Keratinocyte (primary cell): ENCODE results near the gene ANKRD18B. TPM values are rescaled to one million over a fixed set of nuclear protein-coding genes. Genes with fewer than 3 reads are reported as not detected.
"Not testable (repeated sequence)": the region's sequence is repeated elsewhere in the genome, so short reads cannot be mapped to it uniquely, and the experiment has no call there.

Experiments
- DNase-seq: peaks from one replicate; pipeline ENCODE4 v3.0.0-alpha.2; 2011; ENCODE audit warnings: low read depth, missing footprints, low spot score
- FAIRE-seq: peaks from 2 replicates; lab custom pipeline; 2011; peaks lifted over from hg19 to GRCh38; lab: Jason Lieb, UNC
- H2AFZ ChIP-seq: 2 replicates; pipeline ENCODE4 v1.6.0; 2012; ENCODE audit warnings: low read length, control low read depth, inconsistent platforms; ENCODE audit not compliant: control insufficient read depth
- H3K27ac ChIP-seq: 2 replicates; pipeline ENCODE4 v1.5.1; 2011; ENCODE audit warnings: low read length; ENCODE audit not compliant: control insufficient read depth, insufficient read depth
- H3K27me3 ChIP-seq: 3 replicates; pipeline ENCODE4 v1.6.0; 2011; ENCODE audit warnings: low read length; ENCODE audit not compliant: control insufficient read depth, insufficient read depth; ENCODE audit errors: extremely low read depth
- H3K36me3 ChIP-seq, 2 experiments: 2 replicates in 1 of 2; 3 replicates in 1 of 2; pipeline ENCODE4 v1.5.1; 2011; ENCODE audit warnings: low read length in 2 of 2, mild to moderate bottlenecking in 1 of 2; ENCODE audit not compliant: control insufficient read depth in 2 of 2, insufficient read depth in 2 of 2; ENCODE audit errors: extremely low read depth in 1 of 2
- H3K4me1 ChIP-seq: 3 replicates; pipeline ENCODE4 v1.5.1; 2011; ENCODE audit warnings: low read length; ENCODE audit not compliant: control insufficient read depth, insufficient read depth; ENCODE audit errors: extremely low read depth
- H3K4me2 ChIP-seq: 3 replicates; pipeline ENCODE4 v1.6.0; 2011; ENCODE audit warnings: low read depth, low read length; ENCODE audit not compliant: control insufficient read depth, insufficient read depth; ENCODE audit errors: extremely low read depth
- H3K4me3 ChIP-seq, 3 experiments: fragments of 200-600 bp in 1 of 3; sonication (generic) in 1 of 3; 2 replicates in 2 of 3; 3 replicates in 1 of 3; pipeline ENCODE4 v1.5.1; 2011 to 2016; ENCODE audit warnings: low read length in 3 of 3, mild to moderate bottlenecking in 3 of 3, control low read depth in 2 of 3, inconsistent platforms in 1 of 3, low read depth in 1 of 3, mixed read lengths in 1 of 3, mixed run types in 1 of 3, moderate library complexity in 1 of 3; ENCODE audit not compliant: control insufficient read depth in 2 of 3, insufficient read depth in 2 of 3; ENCODE audit errors: extremely low read depth in 1 of 3
- H3K79me2 ChIP-seq: 2 replicates; pipeline ENCODE4 v1.6.0; 2012; ENCODE audit warnings: low read length; ENCODE audit not compliant: control insufficient read depth, insufficient read depth
- H3K9ac ChIP-seq: 3 replicates; pipeline ENCODE4 v1.6.0; 2011; ENCODE audit warnings: low read length; ENCODE audit not compliant: control insufficient read depth, insufficient read depth; ENCODE audit errors: extremely low read depth
- H3K9me1 ChIP-seq: 3 replicates; pipeline ENCODE4 v1.6.0; 2011; ENCODE audit warnings: low read length; ENCODE audit not compliant: control insufficient read depth, insufficient read depth; ENCODE audit errors: extremely low read depth
- H3K9me3 ChIP-seq: 2 replicates; pipeline ENCODE4 v1.5.1; 2012; ENCODE audit warnings: low read depth, low read length; ENCODE audit not compliant: control insufficient read depth
- H4K20me1 ChIP-seq: 3 replicates; pipeline ENCODE4 v1.6.0; 2011; ENCODE audit warnings: low read length; ENCODE audit not compliant: control insufficient read depth, insufficient read depth; ENCODE audit errors: extremely low read depth
- dilution Hi-C: fragments of 300-500 bp; cut with MboI; formaldehyde crosslinking; loops from one replicate; pipeline ENCODE4 v1.7.0; 2020; ENCODE audit warnings: low sequenced_read_pairs; ENCODE audit not compliant: extremely low pct_ligation_motif_present
- polyA plus RNA-seq, 5 experiments: library from polyadenylated mRNA; depleted of rRNA in 3 of 5; stranded (reverse) in 3 of 5; stranded (forward) in 1 of 5; unstranded in 1 of 5; fragments of >200 nt; gene quantifications; 1 replicate in 1 of 5; 2 replicates in 3 of 5; 3 replicates in 1 of 5; pipeline versions ENCODE4 v1.2.1 to v1.2.3, GENCODE V29; 2011 to 2012; ENCODE audit warnings: missing spikeins in 2 of 5, low read depth in 1 of 5, low replicate concordance in 1 of 5
- TF ChIP-seq, protein P1 (sequence below), 3 experiments: IDR thresholded peaks in 1 of 3; conservative IDR thresholded peaks in 1 of 3; optimal IDR thresholded peaks in 1 of 3; 2 replicates in 2 of 3; 3 replicates in 1 of 3; pipeline versions ENCODE3 to v1.5.1; 2011; ENCODE audit warnings: low read length in 3 of 3, mild to moderate bottlenecking in 3 of 3, moderate library complexity in 2 of 3, control low read depth in 1 of 3, inconsistent platforms in 1 of 3; ENCODE audit not compliant: insufficient read depth in 2 of 3; ENCODE audit errors: extremely low read depth in 1 of 3

Gene ANKRD18B
- polyA plus RNA-seq, 1 donor (not counting 4 experiments of a cell fraction or from before 2014, with no cell fraction given): 2.9 TPM

DNA sequence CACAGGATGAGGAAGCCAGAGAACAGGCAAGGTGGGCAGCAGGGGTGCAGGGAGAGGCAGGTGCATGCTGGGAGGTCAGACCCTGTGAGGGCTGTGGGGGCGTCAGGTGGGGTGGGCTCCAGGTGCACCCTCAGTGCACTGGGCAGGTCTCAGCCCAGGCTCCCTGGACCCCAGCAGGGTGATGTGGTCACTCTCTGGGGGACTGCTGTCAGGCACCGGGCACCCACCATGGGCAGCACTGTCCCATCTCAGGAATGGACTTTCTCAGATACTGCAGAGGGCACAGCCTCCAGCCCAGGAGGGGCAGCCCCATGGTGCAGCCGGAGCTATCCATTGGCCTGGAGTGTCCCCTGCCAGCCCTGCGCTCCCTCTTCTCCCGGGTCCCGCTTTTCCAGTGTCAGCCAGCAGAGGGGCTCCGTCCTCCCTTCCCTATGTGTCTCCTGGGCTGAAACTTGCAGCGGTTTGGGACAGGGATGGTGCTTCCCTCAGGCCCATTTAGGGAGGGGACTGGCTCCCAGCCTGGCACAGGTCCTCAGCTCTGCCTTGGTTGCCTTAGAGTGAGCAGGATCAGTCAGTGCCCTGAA is 74.8 kb downstream of the ANKRD18B start:
- H3K27me3 ChIP-seq, H3K9me3 ChIP-seq, H3K27ac ChIP-seq, H3K4me2 ChIP-seq, H3K9ac ChIP-seq, DNase-seq, H3K36me3 ChIP-seq, H3K4me3 ChIP-seq, H3K4me1 ChIP-seq, H3K9me1 ChIP-seq, H4K20me1 ChIP-seq, FAIRE-seq, H3K79me2 ChIP-seq, H2AFZ ChIP-seq, dilution Hi-C loops: not testable (repeated sequence)

DNA sequence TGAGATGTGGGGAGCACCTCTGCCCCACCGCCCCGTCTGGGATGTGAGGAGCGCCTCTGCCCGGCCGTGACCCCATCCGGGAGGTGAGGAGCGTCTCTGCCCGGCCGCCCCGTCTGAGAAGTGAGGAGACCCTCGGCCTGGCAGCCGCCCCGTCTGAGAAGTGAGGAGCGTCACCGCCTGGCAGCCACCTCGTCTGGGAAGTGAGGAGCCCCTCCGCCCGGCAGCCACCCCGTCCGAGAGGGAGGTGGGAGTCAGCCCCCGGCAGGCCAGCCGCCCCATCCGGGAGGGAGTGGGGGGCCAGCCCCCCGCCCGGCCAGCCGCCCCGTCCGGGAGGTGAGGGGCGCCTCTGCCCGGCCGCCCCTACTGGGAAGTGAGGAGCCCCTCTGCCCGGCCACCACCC is 76.9 kb downstream of the ANKRD18B start:
- DNase-seq, H3K27me3 ChIP-seq, FAIRE-seq, H3K9ac ChIP-seq, H3K9me1 ChIP-seq, H3K36me3 ChIP-seq, H4K20me1 ChIP-seq, H3K9me3 ChIP-seq, dilution Hi-C loops, H3K4me2 ChIP-seq, H3K27ac ChIP-seq, H3K4me1 ChIP-seq, H3K79me2 ChIP-seq, H3K4me3 ChIP-seq, H2AFZ ChIP-seq: not testable (repeated sequence)

DNA sequence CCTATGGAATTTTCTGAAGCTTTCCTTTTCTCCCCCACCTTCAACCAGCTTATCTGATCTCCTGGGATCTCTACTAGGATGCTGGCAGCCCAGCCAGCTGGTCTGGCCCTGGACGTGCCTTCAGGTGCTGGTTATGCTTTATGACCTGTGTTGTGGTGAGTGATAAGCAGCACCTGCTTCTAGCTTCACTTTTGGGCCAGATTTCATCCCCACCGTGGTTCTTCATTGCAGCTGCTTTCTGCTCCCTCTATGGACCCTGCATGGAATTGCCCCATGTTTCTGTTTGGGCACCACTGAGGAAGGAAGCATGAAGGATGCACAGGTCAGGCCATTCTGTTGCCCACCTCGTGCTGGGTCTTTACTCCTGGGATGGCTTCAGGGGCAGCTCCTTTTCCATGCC is 80.2 kb downstream of the ANKRD18B start:
- H3K9me1 ChIP-seq, H4K20me1 ChIP-seq, H2AFZ ChIP-seq, H3K9ac ChIP-seq, H3K27ac ChIP-seq, FAIRE-seq, H3K27me3 ChIP-seq, H3K4me1 ChIP-seq, H3K36me3 ChIP-seq, H3K4me3 ChIP-seq, H3K4me2 ChIP-seq, DNase-seq, H3K9me3 ChIP-seq, dilution Hi-C loops, H3K79me2 ChIP-seq: not testable (repeated sequence)
- TF ChIP-seq, protein P1, sequence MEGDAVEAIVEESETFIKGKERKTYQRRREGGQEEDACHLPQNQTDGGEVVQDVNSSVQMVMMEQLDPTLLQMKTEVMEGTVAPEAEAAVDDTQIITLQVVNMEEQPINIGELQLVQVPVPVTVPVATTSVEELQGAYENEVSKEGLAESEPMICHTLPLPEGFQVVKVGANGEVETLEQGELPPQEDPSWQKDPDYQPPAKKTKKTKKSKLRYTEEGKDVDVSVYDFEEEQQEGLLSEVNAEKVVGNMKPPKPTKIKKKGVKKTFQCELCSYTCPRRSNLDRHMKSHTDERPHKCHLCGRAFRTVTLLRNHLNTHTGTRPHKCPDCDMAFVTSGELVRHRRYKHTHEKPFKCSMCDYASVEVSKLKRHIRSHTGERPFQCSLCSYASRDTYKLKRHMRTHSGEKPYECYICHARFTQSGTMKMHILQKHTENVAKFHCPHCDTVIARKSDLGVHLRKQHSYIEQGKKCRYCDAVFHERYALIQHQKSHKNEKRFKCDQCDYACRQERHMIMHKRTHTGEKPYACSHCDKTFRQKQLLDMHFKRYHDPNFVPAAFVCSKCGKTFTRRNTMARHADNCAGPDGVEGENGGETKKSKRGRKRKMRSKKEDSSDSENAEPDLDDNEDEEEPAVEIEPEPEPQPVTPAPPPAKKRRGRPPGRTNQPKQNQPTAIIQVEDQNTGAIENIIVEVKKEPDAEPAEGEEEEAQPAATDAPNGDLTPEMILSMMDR (optimal IDR thresholded peaks at IDR 0.05 in 1 of 3, IDR thresholded peaks at IDR 0.05 in 1 of 3, conservative IDR thresholded peaks at IDR 0.05 in 1 of 3; ENCODE audit: extremely low read depth in 1 of 3, insufficient read depth in 2 of 3, low read length in 3 of 3): peak; percentile 17 to 28 (median 23)

DNA sequence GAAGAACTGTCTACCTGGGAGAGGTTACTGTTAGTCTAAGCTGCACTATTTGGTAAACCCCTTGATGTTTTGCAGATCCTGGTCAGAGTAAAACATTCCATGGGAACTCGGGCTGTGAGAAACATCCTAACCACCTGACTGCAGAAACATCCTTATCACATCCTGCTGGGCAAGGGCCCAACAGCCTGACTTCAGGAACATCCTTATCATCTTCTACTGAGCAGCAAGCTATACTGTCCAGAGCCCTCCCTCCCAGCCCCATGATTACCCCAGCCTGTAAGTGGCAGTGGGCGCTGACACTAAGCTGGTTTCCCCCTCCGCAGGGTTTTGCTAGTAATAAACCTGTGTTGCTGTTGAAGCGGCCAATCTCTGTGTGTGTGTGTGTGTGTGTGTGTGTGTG is 80.9 kb downstream of the ANKRD18B start:
- H3K36me3 ChIP-seq, H3K27ac ChIP-seq, H3K27me3 ChIP-seq, H3K4me3 ChIP-seq, H3K9ac ChIP-seq, H3K9me3 ChIP-seq, FAIRE-seq, H3K9me1 ChIP-seq, DNase-seq, H3K4me2 ChIP-seq, dilution Hi-C loops, H3K79me2 ChIP-seq, H3K4me1 ChIP-seq, H4K20me1 ChIP-seq, H2AFZ ChIP-seq: not testable (repeated sequence)
